GM19467 (cell line): ENCODE results near the gene STING1.
"Not testable (repeated sequence)": the region's sequence is repeated elsewhere in the genome, so short reads cannot be mapped to it uniquely, and the experiment has no call there.

Experiments
- ATAC-seq: cut with Tn5 transposase; IDR thresholded peaks from one replicate; pipeline ENCODE4 v1.9.1; 2021; ENCODE audit warnings: mild to moderate bottlenecking, moderate library complexity; ENCODE audit not compliant: unreplicated experiment

Gene STING1

GRCh38 chr5:139482050-139482889 lies at the start of gene STING1:
TSS of gene STING1 (minus strand) at chr5:139482758. CDS start at chr5:139481704, 1,054 bp downstream.
- no peak for ATAC-seq

- no peak for ATAC-seq
Observed at GRCh38 chr5:139531772-139532169, 49.2 kb upstream of the STING1 start.

GRCh38 chr5:139530079-139530478 lies 47.5 kb upstream of the STING1 start:
- not testable (repeated sequence) for ATAC-seq

GRCh38 chr5:139528695-139529094 lies 46.1 kb upstream of the STING1 start:
- ATAC-seq: not testable (repeated sequence)

DNA sequence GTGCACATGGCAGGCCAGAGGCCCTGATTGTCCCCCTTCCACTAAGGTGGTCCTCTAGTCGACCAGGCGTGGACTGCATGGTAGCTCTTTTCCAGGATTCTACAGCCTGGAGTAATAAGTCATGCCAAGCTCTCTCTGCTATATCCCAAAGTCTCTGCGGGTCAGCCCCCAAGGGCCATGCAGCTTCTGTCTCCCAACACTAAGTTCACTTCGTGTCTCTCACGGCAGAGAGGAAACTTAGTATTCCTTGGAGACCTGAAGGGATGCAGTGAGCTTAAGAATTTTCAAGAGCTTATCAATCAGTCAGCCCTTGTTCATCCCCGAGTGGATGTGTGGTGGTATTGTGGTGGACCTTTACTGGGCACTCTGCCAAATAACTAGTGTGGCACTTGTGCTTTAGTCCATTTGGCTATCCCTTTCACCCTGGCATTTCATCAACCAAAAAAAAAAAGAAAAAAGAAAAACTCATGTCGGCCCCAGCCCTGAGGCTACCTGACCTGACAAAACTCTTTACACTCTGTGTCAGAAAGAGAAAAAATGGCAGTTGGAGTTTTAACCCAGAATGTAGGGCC lies 45.4 kb upstream of the STING1 start:
- ATAC-seq: not testable (repeated sequence)

DNA sequence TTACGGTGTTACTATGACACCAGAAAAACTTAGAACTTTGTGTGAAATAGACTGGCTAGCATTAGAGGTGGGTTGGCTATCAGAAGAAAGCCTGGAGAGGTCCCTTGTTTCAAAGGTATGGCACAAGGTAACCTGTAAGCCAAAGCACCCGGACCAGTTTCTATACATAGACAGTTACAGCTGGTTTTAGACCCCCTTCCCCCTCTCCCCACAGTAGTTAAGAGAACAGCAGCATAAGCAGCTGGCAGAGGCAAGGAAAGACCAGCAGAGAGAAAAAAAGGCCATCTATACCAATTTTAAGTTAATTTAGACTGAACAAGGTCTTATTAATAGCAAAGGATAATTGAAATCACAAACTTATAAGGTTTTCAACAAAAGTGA lies 44.5 kb upstream of the STING1 start:
- not testable (repeated sequence) for ATAC-seq

DNA sequence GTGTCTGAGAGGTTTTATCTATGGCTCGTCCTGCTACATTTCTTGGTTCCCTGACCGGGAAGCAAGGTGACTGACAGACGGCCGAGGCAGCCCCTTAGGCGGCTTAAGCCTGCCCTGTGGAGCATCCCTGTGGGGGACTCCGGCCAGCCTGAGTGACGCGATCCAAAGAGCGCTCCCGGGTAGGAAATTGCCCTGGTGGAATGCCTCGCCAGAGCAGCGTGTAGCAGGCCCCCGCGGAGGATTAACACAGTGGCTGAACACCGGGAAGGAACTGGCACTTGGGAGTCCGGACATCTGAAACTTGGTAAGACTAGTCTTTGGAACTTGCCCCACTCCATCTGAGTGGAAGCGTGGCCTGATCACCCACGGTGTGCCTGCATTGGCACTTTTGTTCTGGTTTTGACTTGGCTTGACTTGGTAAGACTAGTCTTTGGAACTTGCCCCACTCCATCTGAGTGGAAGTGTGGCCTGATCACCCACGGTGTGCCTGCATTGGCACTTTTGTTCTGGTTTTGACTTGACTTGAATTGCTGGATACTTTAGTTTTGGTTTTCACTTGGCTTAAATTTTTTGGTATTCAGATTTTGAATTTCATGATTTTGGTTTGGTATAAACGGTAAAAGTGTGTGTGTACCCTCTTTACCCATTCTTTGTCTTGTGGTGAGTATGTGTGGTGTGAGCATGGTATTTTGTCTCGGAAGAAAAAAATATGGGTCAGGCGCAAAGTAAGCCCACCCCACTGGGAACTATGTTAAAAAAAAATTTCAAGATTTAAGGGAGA lies 43.9 kb upstream of the STING1 start:
- not testable (repeated sequence) for ATAC-seq

- ATAC-seq: not testable (repeated sequence)
Observed at GRCh38 chr5:139525586-139526308, 43.2 kb upstream of the STING1 start.

DNA sequence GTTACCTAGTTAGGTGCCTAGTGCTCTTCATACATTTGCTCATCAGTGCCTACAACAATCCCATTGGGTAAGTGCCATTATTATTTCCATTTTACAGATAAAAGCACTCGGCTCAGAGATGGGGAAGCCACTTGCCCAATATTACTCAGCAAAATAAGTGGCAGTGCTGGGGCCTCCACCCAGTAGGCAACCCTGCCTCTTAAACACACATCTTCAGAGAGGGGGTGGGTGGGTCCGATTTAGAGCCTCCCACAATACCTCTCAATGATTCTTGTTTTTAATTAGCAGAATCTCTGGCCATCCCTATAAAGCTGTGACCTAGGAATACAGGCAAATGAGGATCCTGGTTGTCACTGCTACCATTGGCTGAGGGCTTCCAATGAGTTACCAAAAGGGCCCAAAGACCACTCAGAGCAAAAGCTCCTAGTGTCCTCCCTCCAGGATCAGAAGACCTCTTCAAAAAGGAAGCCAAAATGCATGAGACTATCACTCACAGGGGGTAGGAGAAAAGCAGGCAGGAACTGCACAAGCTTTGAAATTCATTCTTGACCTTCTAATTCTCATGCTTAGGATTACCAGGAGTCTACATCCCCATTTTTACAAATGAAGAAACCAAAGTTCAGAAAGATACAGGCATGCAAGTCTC lies 42.5 kb upstream of the STING1 start:
- ATAC-seq: no peak

- ATAC-seq: no peak
Observed at GRCh38 chr5:139524446-139524845, 41.9 kb upstream of the STING1 start.

GRCh38 chr5:139523635-139524445 lies 41.3 kb upstream of the STING1 start:
- no peak for ATAC-seq

DNA sequence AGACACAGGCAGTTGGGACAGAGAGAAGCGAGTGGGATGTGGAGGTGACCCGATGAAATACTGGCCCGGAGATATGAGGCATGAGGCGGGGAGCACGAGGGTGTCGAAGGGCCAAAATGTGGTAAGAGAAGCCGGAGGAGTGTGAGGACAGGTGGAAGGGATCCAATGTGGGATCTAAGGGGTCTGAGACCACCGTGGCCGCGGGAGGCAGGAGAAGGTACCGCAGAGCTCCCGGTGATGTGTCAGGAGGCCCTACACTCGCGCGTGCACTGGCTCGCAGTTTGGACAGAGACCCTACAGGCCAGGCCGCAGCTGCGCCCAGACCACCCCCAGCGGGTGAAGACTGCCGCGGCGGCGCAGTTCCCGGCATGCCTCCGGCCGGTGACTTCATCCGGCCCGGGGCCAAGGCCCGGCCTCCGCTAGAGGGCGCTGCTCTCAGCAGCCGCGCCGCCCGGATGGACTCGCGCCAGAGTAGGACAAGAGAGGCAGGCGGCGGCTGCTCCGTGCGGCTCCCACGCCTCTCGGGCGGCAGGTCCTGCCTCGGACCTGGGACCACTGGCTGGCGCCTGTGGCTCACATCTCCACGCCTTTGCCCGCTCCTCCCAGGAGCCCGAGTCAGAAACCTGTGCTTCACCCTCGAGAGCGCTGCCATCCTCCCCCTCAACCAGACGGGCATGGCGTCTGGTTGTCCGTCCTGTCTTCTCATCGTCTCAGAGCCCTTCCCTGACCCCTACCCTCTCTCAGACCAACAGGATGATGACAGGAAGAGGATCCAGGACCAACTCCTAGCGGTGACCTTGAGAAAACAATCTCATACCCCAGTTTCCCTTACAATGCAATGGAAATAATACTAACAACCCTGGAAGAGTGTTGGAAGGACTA lies 35.4 kb upstream of the STING1 start:
- ATAC-seq: peak; percentile 86

- no peak for ATAC-seq
Observed at GRCh38 chr5:139514486-139514856, 31.9 kb upstream of the STING1 start.

DNA sequence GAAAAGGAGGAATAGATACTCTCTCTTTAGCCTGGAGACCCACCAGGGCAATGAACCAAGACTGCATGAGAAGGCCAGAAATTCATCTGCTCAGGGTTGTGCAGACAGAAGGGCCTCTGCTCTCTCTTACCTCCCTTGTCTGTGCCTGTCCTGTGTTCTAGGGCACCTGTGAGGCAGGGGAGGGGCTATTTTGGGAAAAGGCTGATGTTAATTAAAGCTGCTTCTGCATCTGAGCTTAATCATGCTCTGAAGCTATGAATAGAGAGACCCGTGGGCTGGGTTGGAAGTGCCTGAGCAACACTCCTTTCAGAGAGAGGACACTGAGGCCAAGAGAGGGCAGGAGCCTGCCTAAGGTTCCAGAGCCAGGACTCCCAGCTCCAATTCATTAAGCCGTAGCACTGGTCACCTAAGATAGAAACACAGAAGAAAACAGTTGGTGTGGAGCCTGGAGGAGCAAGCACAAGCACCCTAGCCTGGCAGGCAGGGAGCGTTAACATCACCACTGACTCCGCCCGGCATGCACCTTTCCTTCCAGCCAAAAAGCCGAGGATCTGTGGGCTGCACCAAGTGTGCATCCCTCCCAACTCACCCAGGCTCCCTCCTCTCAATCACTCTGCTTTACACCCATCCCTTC lies 31.4 kb upstream of the STING1 start:
- no peak for ATAC-seq

GRCh38 chr5:139513434-139513833 lies 30.9 kb upstream of the STING1 start:
- not testable (repeated sequence) for ATAC-seq

- no peak for ATAC-seq
Observed at GRCh38 chr5:139512786-139513390, 30.3 kb upstream of the STING1 start.

- not testable (repeated sequence) for ATAC-seq
Observed at GRCh38 chr5:139504722-139505121, 22.2 kb upstream of the STING1 start.

DNA sequence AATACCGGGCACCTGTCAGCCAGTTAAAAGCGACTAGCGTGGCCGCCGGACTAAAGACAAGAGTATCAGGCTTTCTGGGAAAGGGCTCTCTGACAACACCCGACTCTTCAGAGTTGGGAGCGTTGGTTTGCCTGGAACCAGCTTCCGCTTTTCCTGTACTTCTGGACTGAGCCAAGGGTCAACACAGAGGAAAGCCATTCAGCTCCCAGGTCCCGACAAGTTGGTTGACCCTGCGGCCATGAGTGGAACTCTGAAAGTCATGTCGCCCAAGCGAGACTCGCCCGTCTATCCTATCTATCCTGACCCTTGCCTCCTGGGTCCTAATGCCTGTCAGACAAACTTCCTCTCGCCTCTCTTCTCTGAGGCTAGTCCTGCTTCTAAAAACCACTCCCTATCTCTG lies 21.3 kb upstream of the STING1 start:
- ATAC-seq: not testable (repeated sequence)
